Measurements from ENCODE around the gene LGALS14.
"Not testable (repeated sequence)": the region's sequence is repeated elsewhere in the genome, so short reads cannot be mapped to it uniquely, and the experiment has no call there.

Gene LGALS14

DNA sequence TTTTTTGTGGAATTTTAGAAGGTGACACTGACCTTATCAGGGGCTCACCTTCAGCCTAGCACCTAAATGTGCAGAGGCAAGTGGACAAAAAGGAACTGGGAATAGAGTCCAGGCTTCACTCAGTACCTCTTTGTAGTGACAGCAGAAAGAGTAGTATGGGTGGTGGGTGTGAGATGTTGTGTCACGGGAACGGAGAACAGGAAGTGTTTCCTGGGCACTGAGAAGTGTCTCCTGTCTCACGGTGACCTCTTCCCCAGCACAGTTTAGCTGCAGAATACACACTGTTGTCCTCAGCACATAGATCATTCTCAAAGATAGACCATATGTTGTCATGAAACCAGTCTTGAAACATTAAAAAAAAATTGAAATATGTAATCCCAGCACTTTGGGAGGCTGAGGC lies 17.5 kb upstream of the LGALS14 start:
- no peak for ATAC-seq
- TF ChIP-seq CSDC2 (CRISPR knock-in tag; IDR thresholded peaks at IDR 0.05) (no peak), BACH2 (CRISPR knock-in tag; IDR thresholded peaks at IDR 0.05; ENCODE audit: borderline replicate concordance) (no peak), ZNF8 (CRISPR knock-in tag; IDR thresholded peaks at IDR 0.05) (no peak), ZC3H10 (CRISPR knock-in tag; IDR thresholded peaks at IDR 0.05) (no peak), ZNF70 (CRISPR knock-in tag; IDR thresholded peaks at IDR 0.05) (no peak)
- TF ChIP-seq, protein P1, sequence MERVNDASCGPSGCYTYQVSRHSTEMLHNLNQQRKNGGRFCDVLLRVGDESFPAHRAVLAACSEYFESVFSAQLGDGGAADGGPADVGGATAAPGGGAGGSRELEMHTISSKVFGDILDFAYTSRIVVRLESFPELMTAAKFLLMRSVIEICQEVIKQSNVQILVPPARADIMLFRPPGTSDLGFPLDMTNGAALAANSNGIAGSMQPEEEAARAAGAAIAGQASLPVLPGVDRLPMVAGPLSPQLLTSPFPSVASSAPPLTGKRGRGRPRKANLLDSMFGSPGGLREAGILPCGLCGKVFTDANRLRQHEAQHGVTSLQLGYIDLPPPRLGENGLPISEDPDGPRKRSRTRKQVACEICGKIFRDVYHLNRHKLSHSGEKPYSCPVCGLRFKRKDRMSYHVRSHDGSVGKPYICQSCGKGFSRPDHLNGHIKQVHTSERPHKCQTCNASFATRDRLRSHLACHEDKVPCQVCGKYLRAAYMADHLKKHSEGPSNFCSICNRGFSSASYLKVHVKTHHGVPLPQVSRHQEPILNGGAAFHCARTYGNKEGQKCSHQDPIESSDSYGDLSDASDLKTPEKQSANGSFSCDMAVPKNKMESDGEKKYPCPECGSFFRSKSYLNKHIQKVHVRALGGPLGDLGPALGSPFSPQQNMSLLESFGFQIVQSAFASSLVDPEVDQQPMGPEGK (CRISPR knock-in tag; IDR thresholded peaks at IDR 0.05; ENCODE audit: borderline replicate concordance): no peak
- TF ChIP-seq, protein P2, sequence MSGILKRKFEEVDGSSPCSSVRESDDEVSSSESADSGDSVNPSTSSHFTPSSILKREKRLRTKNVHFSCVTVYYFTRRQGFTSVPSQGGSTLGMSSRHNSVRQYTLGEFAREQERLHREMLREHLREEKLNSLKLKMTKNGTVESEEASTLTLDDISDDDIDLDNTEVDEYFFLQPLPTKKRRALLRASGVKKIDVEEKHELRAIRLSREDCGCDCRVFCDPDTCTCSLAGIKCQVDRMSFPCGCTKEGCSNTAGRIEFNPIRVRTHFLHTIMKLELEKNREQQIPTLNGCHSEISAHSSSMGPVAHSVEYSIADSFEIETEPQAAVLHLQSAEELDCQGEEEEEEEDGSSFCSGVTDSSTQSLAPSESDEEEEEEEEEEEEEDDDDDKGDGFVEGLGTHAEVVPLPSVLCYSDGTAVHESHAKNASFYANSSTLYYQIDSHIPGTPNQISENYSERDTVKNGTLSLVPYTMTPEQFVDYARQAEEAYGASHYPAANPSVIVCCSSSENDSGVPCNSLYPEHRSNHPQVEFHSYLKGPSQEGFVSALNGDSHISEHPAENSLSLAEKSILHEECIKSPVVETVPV (CRISPR knock-in tag; IDR thresholded peaks at IDR 0.05): no peak

DNA sequence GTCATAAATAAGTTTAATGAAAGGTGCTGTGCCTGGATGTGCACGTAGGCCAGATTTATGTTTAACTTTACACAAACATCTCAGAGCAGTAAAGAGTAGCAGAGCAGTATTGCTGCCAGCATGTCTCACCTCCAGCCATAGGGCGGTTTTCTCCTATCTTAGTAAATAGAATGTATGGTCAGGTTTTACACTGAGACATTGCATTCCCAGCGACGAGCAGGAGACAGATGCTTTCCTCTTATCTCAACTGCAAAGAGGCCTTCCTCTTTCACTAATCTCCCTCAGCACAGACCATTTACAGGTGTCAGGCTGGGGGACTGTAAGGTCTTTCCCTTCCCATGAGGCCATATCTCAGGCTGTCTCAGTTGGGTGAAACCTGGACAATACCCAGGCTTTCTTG lies 15.6 kb upstream of the LGALS14 start:
- ATAC-seq: not testable (repeated sequence)

DNA sequence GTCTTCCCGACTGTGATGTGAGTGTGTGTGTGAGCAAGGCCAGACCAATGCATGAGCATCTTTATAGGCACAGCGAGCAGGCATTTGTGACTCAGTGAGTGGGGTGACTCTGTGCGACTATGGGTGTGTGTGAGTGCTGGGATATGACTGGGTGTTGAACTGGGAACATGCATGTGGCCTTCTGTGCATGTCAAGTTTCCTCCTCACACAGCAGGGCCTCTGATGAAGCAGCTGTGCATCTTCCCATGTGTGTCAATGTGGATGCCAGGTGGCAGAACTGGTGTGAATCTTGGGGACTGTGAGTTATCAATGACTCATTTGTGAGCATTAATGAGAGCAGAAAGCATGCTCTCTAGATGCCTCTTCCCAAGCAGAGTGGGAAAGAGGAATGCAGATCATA lies 12.1 kb upstream of the LGALS14 start:
- no peak for ATAC-seq
- no peak for TF ChIP-seq ISL1 (CRISPR knock-in tag; IDR thresholded peaks at IDR 0.05)
- no peak for TF ChIP-seq ZNF70 (CRISPR knock-in tag; IDR thresholded peaks at IDR 0.05)
- TF ChIP-seq, protein P3, sequence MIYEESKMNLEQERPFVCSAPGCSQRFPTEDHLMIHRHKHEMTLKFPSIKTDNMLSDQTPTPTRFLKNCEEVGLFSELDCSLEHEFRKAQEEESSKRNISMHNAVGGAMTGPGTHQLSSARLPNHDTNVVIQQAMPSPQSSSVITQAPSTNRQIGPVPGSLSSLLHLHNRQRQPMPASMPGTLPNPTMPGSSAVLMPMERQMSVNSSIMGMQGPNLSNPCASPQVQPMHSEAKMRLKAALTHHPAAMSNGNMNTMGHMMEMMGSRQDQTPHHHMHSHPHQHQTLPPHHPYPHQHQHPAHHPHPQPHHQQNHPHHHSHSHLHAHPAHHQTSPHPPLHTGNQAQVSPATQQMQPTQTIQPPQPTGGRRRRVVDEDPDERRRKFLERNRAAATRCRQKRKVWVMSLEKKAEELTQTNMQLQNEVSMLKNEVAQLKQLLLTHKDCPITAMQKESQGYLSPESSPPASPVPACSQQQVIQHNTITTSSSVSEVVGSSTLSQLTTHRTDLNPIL (CRISPR knock-in tag; IDR thresholded peaks at IDR 0.05; ENCODE audit: low read depth): no peak
- no peak for TF ChIP-seq ZC3H10 (CRISPR knock-in tag; IDR thresholded peaks at IDR 0.05)
- TF ChIP-seq TCF4 (CRISPR knock-in tag; IDR thresholded peaks at IDR 0.05; ENCODE audit: borderline replicate concordance): no peak
- TF ChIP-seq TOX (CRISPR knock-in tag; IDR thresholded peaks at IDR 0.05; ENCODE audit: borderline replicate concordance): no peak
- no peak for TF ChIP-seq ARNTL (CRISPR knock-in tag; IDR thresholded peaks at IDR 0.05; ENCODE audit: borderline replicate concordance, low read depth)
- TF ChIP-seq ESRRG (CRISPR knock-in tag; IDR thresholded peaks at IDR 0.05): no peak
- no peak for TF ChIP-seq CSDC2 (CRISPR knock-in tag; IDR thresholded peaks at IDR 0.05)
- TF ChIP-seq, protein P4, sequence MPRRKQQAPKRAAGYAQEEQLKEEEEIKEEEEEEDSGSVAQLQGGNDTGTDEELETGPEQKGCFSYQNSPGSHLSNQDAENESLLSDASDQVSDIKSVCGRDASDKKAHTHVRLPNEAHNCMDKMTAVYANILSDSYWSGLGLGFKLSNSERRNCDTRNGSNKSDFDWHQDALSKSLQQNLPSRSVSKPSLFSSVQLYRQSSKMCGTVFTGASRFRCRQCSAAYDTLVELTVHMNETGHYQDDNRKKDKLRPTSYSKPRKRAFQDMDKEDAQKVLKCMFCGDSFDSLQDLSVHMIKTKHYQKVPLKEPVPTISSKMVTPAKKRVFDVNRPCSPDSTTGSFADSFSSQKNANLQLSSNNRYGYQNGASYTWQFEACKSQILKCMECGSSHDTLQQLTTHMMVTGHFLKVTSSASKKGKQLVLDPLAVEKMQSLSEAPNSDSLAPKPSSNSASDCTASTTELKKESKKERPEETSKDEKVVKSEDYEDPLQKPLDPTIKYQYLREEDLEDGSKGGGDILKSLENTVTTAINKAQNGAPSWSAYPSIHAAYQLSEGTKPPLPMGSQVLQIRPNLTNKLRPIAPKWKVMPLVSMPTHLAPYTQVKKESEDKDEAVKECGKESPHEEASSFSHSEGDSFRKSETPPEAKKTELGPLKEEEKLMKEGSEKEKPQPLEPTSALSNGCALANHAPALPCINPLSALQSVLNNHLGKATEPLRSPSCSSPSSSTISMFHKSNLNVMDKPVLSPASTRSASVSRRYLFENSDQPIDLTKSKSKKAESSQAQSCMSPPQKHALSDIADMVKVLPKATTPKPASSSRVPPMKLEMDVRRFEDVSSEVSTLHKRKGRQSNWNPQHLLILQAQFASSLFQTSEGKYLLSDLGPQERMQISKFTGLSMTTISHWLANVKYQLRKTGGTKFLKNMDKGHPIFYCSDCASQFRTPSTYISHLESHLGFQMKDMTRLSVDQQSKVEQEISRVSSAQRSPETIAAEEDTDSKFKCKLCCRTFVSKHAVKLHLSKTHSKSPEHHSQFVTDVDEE (CRISPR knock-in tag; IDR thresholded peaks at IDR 0.05): no peak

DNA sequence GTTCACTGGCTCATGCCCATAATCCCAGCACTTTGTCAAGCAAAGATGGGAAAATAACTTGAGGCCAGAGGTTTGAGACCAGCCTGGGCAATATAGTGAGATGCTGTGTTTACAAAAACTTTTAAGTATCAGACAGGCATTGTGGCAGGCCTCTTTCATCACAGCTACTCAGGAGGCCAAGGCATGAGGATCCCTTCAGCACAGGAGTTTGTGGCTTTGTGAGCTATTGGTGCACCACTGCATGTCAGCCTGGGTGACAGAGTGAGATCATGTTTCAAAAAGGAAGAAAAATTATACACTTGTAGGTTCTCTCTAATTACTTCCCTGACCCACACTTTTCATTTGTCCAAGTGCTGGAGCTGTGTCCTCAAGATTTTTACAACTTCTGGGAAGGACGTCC lies 11.5 kb upstream of the LGALS14 start:
- TF ChIP-seq SNAI2 (CRISPR knock-in tag; IDR thresholded peaks at IDR 0.05) (no peak), ZNF70 (CRISPR knock-in tag; IDR thresholded peaks at IDR 0.05) (no peak), ARNTL (CRISPR knock-in tag; IDR thresholded peaks at IDR 0.05; ENCODE audit: borderline replicate concordance, low read depth) (no peak)
- TF ChIP-seq, protein P2 (CRISPR knock-in tag; IDR thresholded peaks at IDR 0.05): no peak
- TF ChIP-seq, protein P4 (CRISPR knock-in tag; IDR thresholded peaks at IDR 0.05): no peak
- ATAC-seq: no peak
